NOMO-1 (cell line): ENCODE measurements around the gene BDKRB1.

Experiments used
- DNase-seq, 2 experiments: peaks; one replicate each; lab custom pipeline; 2025; ENCODE audit not compliant: unreplicated experiment in 2 of 2; lab: John Stamatoyannopoulos, UW

Gene BDKRB1

DNA sequence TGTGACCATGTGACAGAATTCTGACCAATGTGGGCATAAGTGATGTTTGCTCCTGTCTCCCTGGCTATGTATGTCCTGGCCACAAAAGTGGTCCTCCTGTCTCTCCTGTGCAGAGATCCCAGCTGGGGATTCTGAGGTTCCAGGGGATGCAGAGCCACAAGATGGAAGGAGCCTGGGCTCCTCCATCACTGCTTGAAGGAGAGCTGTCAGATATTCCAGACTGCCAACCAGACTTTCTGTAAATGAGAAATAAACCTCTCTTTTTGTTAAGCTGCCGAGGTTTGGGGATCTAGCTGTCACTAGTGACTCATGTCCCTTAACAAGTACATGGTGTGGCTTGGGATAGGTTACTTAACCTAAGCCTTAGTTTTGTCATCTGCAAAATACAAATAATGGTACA, 21.9 kb downstream of the BDKRB1 start:
- DNase-seq = no peak

DNA sequence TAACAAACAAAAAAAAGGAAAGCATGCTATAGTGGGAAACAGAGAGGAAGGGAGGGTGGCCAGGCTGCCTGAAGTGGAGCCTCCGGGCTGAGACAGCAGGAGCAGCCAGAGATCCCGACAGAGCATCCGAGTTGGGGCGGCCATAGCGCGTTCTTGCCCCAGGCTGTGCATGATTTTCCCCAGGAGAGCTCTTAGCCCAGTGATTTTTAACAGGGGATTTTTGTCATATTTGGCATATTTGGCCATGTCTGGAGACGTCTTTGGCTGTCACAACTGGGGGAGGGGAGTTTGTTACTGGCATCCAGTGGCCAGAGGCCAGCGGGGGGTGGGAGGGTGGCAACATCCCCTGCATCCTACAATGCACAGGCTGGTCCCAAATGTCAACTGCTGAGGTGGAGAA, 23.6 kb downstream of the BDKRB1 start:
- DNase-seq = no peak

DNA sequence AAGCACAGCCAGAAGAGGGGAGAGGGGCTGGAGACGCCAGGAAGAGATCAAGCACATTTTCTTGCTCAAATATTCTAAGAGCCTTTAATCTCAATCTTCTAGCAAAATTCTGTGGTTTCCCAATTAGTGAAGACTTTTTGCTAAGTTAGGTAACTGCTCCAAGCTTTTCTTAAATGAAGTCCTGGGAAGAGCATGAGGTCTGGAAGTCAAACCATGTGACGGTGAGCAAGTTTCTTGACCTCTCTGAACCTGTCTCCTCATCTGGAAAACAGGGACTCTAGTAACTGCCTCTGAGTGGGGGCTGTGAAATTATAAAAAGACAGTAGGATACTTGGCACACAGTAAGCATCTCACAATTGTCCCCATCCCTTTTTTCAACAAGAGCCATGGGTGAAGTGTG, 24.1 kb downstream of the BDKRB1 start:
- DNase-seq = no peak

DNA sequence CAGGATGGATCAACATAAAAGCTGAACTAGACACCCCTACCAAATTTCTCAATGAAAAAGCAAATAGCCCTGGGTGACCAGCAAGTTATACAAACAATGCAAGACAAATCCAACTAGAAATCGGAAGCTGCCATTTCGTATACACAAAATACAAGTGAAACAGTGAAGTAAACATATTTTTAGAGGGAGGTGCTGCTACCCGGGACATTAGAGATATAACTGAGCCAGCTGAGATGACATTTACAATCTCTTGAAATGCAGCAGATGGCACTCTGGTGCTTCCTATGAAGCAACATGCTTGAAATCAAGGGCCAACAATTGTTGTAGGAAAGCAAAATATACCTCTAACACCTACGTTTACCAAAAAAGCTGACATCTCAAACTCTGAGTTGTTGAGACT, 25.5 kb downstream of the BDKRB1 start:
- no peak for DNase-seq

DNA sequence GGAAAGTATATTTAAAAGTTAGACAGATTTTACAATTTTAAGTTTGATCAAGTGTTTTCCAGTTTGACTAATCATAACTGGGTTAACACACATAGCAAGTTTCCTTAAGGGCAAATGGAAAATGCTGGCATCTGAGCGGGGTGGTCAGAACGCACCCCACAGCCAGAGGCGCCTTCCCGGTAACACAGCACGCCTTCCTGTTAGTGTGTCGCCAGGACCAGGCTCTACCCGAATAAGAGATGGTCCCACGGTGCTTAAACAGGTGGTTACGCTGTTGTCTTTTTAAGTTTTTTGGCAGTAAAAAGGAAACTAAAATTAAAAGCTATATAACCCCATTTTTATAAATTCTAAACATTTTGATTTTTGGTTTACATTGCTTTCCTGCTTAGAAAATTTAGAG, 28.0 kb downstream of the BDKRB1 start:
- DNase-seq = no peak

DNA sequence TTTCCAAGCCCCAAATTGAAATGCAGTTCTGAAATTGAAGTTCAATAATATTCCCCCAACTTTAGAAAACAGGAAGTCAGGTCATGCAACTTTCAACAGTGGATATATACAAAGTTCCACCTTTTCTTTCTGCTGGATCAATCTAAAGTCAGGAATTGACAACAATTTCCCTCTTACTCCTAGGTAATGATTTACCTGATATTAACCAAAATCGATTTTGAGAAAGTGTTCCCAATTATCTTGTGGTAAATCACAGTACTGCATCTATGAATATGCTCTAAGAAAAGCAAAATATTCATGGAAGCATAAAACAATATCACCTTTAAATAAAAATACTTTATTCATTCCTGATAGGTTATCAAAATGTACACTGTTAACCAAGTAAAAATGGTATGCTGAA, 28.4 kb downstream of the BDKRB1 start:
- no peak for DNase-seq

DNA sequence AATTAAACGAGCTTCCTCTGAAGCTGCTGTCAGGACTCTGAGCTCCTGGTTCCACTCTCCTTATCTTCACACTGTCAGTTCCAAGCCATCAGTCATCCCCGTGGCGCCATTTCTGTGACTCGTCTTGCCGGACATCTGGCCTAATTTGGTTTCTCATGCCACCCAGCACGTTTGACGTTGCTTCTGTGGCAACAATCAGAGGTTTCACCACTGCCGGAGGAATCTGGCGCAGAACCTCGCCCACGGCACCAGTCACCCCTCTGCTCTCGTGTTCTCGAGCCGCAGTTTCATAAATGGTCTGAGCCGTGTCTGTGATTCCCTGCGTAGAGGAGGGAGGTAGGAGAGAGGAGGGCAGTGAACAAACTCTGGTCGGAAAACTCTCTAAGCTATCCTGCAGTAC, 29.7 kb downstream of the BDKRB1 start:
- no peak for DNase-seq

DNA sequence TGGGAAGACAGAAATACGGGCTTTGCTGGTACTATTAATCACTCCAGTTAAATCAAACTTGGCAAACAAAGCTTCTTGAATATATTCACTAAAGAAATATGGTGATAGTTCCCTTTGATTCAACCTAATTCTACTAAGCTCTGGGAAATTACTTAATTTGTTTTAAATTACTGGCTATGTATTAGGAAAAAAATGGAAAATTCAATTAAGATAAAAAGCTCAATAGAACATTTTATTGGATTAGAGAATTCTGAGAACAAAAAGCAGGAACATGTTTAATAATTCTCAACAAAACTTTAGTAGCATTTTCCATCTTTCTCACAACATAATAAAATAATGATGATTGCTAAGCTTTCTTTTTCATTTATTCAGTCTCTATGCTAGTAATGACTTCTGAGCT, 30.2 kb downstream of the BDKRB1 start:
- no peak for DNase-seq

DNA sequence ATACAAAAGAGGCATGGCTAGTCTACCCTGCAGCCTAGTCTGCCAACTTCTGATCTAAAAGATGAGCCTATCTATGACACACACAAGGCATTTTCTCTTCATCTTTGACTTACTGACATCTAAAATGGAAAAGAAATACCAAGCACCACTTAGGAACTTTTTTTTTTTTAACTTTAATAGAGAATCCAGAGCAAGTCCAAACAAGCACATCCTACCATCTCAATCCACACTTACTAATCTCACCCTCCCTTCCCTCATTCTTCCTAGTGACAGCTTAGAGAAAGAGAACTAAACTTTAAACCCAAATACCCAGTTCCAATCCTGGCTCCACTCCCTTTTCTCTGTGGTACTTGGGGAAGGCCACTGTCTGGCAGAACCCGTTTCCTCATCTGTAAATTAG, 31.8 kb downstream of the BDKRB1 start:
- no peak for DNase-seq

DNA sequence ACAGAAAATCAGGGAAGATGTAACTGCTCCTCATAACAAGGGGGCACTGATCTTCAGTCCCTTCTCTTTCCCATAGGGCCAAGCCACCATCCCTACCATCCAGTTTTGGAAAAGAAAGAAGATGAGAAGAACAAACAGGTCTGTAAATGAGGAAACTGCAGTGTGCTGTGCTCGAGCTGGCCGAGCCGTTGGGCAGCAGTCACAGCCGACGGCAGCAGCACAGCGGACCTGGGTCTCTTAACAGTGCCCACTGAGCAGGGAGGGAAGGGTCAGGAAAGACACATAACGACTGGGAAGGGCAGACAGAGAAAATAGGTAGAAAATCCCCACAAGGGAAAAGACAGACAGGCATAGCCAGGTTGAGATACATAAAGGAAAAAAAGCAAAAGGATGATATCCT, 38.2 kb downstream of the BDKRB1 start:
- no peak for DNase-seq

DNA sequence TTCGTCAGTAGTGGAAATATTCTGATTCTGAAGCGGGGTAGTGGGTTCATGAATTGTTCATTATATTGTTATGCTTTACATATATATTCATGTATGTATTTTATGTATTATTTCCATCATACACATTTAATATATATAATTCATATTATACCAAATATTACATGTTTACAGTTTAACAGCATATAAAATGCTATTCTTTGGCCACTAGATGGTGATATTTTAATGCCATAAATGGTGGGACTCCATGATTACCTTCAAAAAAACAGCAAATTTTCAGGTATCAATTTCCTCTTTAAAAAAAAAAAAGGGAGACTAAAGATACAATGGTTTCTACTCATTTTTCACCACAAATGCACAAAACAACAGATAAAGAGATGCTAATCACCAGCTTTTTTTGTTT, 41.0 kb downstream of the BDKRB1 start:
- DNase-seq = peak in 1 of 2 experiments; percentile 39

DNA sequence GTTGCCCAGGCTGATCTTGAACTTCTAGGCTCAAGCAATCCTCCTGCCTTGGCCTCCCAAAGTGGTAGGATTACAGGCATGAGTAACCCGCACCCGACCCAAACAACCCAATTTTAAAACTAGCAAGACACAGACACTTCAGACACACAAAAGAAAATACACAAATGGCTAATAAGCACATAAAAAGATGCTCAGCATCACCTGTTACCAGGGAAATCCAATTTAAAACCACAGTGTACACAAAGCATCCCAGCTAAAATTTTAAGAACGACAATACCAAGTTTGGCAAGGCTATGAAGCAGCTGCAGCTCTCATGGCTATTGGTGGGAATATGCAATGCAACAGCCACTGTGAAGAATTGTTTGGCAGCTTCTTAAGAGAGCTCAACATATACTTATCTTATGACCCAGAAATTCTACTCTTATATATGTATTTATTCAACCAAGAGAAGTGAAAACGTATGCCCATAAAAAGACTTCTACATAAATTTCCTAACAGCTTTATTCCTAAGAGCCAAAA, 42.0 kb downstream of the BDKRB1 start:
- no peak for DNase-seq

DNA sequence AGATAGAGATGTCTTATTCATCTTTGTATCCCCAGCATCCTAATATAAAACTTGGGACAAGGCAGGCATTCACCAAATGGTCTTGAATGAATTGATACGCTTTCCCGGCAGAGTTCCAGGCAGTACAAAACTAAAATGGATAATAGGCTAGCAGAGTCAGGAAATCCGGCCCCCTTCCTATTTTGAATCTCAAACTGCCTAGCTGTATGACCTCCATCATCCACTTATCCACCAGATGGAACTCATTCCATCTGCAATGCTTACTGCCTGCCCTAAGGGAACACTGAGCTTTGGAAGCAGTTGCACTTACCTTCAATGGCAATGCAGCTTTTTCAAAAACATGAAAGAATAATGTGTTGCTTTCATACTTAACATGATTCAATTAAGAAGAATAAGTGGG, 43.4 kb downstream of the BDKRB1 start:
- no peak for DNase-seq

DNA sequence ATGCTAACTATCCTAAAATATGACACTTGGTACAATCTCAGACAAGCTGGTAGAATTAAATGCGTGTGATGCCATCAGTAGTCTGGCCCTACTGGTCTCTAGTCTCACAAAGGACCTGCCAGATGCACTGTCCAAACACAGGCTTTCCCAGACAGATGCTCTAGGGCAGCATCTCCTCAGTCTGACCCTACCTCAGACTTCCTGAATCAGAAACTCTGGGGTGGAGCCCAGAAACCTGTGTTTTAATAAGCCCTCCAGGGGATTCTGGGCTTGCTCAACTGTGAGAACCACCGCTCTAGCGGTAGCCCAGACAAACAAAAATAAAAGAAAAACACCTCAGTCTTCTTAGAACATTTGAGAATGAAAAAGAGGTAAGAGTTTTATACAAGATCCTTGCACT, 48.0 kb downstream of the BDKRB1 start:
- no peak for DNase-seq

DNA sequence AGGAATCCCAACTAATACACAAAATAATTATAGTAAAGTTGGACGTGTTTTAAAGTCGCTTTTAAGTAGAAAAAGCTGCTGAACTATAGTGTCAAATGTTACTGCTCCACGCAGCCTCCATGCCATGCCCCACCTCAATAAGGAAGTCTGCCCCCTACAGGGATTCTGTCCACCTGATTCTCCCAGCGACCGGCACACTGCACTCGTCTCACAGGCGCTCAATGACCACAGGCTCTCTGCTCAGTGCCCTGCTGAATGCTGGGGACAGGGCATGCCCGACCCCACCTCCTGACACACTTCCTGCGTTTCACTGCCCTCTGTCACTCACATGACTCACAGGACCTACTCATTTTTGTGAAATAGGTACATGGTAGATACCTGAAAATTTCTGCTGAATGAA, 48.9 kb downstream of the BDKRB1 start:
- no peak for DNase-seq

DNA sequence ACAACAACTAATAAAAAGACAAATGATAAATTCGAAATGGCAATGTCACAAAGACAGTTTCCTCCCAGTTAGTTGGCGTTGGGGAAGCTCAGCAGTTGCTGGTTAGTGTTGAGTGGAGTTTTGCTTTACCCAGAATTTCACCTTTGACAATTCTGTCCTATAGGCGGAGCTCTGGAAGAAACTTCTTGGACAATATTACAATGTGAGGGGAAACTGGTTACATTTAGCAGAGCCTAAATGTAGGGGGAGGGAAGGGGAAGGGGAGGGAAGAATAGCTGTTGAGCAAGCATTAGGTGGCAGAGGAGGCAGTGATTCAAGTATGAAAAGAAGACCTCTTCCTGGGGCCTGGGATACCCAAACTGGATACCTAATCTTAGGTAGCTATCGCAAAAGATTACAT, 51.4 kb downstream of the BDKRB1 start:
- DNase-seq = no peak

DNA sequence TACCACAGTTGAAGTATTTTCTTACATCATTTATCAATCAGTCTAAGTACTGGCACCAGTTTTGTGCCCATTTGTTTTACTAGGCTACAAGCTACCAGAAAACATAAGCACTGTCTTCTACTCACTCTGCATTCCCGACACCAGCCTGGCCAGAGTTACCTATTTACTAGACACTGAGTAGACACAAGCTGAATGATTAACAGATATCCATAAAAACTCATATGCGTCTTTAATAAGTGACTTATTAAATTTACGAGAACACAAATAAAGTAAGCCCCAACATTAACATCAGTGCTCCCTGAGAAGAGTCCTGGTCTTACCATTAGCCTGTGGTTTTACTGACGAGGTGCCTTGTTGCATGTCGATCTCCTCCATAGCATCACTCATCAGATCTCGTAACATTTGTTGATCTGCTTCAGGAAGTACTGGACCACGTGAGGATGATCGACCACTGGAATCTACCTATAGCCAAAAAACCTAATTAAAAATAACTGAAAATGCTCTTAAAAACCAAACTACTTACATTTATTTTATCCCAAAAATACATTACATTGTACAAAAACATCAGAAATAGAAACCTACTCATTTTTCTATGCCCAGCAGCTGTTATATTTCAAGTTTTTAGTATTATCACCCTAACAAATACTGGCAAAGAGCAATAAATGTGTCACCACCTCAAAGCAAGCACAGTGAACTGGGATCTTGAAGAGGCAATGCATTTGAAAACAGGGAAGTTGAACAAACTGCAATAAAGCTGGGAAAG, 53.3 kb downstream of the BDKRB1 start:
- DNase-seq = no peak

DNA sequence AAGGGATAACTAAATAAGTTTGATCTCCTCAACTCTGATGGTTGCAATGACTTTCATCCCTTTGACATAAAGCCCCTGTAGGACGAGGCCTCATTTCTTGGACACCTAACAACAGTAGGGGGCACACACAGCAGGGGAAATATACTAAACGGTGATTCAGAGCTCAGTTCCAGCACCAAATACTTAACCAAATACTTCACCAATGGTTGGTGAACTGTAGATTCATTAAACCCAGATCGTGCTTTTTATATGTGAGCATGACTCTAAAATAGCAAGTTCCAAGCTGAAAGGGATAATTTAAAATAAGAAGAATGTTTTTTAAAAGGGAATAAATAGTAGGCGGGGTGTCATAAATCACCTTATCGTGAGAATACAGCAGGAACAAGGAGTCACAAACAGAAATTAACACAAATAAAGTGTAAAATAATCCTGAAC, 53.9 kb downstream of the BDKRB1 start:
- no peak for DNase-seq

DNA sequence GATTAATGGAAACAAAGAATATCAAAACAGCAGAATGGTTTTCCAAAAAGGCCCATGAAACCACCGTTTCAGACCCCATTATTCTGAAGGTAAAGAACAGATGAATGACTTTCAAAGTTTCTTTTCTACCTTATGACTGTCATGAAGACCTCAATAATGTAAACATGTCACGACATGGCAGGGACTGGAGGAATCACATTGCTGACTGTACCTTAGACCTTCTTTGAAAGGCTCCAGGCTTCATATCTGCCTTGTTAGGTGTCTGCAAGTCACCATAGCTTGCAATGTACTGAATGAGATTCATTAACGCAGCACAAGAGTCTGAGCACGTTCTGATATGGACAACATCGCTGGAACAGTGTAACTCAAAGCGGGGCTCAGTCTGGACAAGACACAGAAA, 54.9 kb downstream of the BDKRB1 start:
- DNase-seq = no peak
